Duodenal mucosa (tissue), 2 donors: ENCODE measurements around the gene SNX25.
"Not testable (repeated sequence)": the region's sequence is repeated elsewhere in the genome, so short reads cannot be mapped to it uniquely, and the experiment has no call there.

Experiments
- H3K27ac ChIP-seq: one replicate; pipeline ENCODE4 v1.7.0; 2013; ENCODE audit warnings: low read depth, low read length
- H3K27me3 ChIP-seq, 2 donors: one replicate each; pipeline ENCODE4 v1.7.0; 2013; ENCODE audit warnings: low read length in 2 of 2, control low read depth in 1 of 2; ENCODE audit not compliant: insufficient read depth in 2 of 2, control insufficient read depth in 1 of 2
- H3K36me3 ChIP-seq, 2 donors: one replicate each; pipeline ENCODE4 v1.7.0; 2013; ENCODE audit warnings: low read length in 2 of 2, control low read depth in 1 of 2; ENCODE audit not compliant: insufficient read depth in 2 of 2, control insufficient read depth in 1 of 2
- H3K4me1 ChIP-seq, 2 donors: one replicate each; pipeline ENCODE4 v1.7.0; 2013; ENCODE audit warnings: low read length in 2 of 2, control low read depth in 1 of 2; ENCODE audit not compliant: insufficient read depth in 2 of 2, control insufficient read depth in 1 of 2
- H3K4me3 ChIP-seq, 2 donors: one replicate each; pipeline ENCODE4 v1.7.0; 2013; ENCODE audit warnings: low read length in 2 of 2, low read depth in 1 of 2
- H3K9ac ChIP-seq, 2 donors: one replicate each; pipeline ENCODE4 v1.7.0; 2013; ENCODE audit warnings: low read length in 2 of 2, low read depth in 1 of 2
- H3K9me3 ChIP-seq, 2 donors: one replicate each; pipeline ENCODE4 v1.7.0; 2013; ENCODE audit warnings: low read length in 2 of 2, control low read depth in 1 of 2; ENCODE audit not compliant: control insufficient read depth in 1 of 2

SNX25 gene

GRCh38 chr4:185258741-185259140 is 49.3 kb downstream of the SNX25 start:
- H3K36me3 ChIP-seq, H3K27me3 ChIP-seq, H3K4me3 ChIP-seq, H3K27ac ChIP-seq, H3K4me1 ChIP-seq, H3K9me3 ChIP-seq, H3K9ac ChIP-seq: not testable (repeated sequence)

GRCh38 chr4:185259719-185260118 is 50.3 kb downstream of the SNX25 start:
- Histone ChIP-seq H3K27ac (no peak overlapping the region), H3K27me3 (no peaks in the 10 kb centered on the region), H3K36me3 (no peaks in the 10 kb centered on the region), H3K9me3 (no peaks in the 10 kb centered on the region), H3K4me1 (peaks cover 0 to 5% of the 10 kb centered on the region in 2 donors), H3K9ac (no peak overlapping the region), H3K4me3 (no peak overlapping the region)

GRCh38 chr4:185261946-185262345 is 52.5 kb downstream of the SNX25 start:
- no peaks in the 10 kb centered on the region for H3K9me3 ChIP-seq
- no peaks in the 10 kb centered on the region for H3K27me3 ChIP-seq
- peaks cover 0 to 5% of the 10 kb centered on the region in 2 donors for H3K4me1 ChIP-seq
- H3K4me3 ChIP-seq: no peak overlapping the region
- no peak overlapping the region for H3K27ac ChIP-seq
- peaks cover 0 to 2% of the 10 kb centered on the region in 2 donors for H3K36me3 ChIP-seq
- no peak overlapping the region for H3K9ac ChIP-seq

GRCh38 chr4:185263419-185263818 is 54.0 kb downstream of the SNX25 start:
- no peaks in the 10 kb centered on the region for H3K9me3 ChIP-seq
- H3K36me3 ChIP-seq: peaks cover 0 to 2% of the 10 kb centered on the region in 2 donors
- peaks cover 0 to 5% of the 10 kb centered on the region in 2 donors for H3K4me1 ChIP-seq
- no peak overlapping the region for H3K27ac ChIP-seq
- no peak overlapping the region for H3K4me3 ChIP-seq
- no peaks in the 10 kb centered on the region for H3K27me3 ChIP-seq
- H3K9ac ChIP-seq: no peak overlapping the region

GRCh38 chr4:185265942-185266341 is 56.5 kb downstream of the SNX25 start:
- Histone ChIP-seq H3K4me3 (no peak overlapping the region), H3K27ac (no peak overlapping the region), H3K27me3 (no peaks in the 10 kb centered on the region), H3K9ac (no peak overlapping the region), H3K36me3 (peaks cover 0 to 2% of the 10 kb centered on the region in 2 donors), H3K9me3 (no peaks in the 10 kb centered on the region), H3K4me1 (no peaks in the 10 kb centered on the region)

- Histone ChIP-seq H3K27ac (no peak overlapping the region), H3K4me1 (no peaks in the 10 kb centered on the region), H3K9ac (no peak overlapping the region), H3K9me3 (no peaks in the 10 kb centered on the region), H3K36me3 (peaks cover 0 to 2% of the 10 kb centered on the region in 2 donors), H3K27me3 (no peaks in the 10 kb centered on the region), H3K4me3 (no peak overlapping the region)
Observed at GRCh38 chr4:185269286-185269685, 59.9 kb downstream of the SNX25 start.

GRCh38 chr4:185270037-185270436 is 60.6 kb downstream of the SNX25 start:
- Histone ChIP-seq H3K4me3 (no peak overlapping the region), H3K9me3 (no peaks in the 10 kb centered on the region), H3K36me3 (peaks cover 0 to 2% of the 10 kb centered on the region in 2 donors), H3K4me1 (no peaks in the 10 kb centered on the region), H3K9ac (no peak overlapping the region), H3K27me3 (no peaks in the 10 kb centered on the region), H3K27ac (no peak overlapping the region)

GRCh38 chr4:185270885-185271284 is 61.5 kb downstream of the SNX25 start:
- Histone ChIP-seq H3K4me1 (no peaks in the 10 kb centered on the region), H3K9ac (no peak overlapping the region), H3K9me3 (no peaks in the 10 kb centered on the region), H3K27ac (no peak overlapping the region), H3K36me3 (no peaks in the 10 kb centered on the region), H3K4me3 (no peak overlapping the region), H3K27me3 (no peaks in the 10 kb centered on the region)

- no peak overlapping the region for H3K27ac ChIP-seq
- no peaks in the 10 kb centered on the region for H3K27me3 ChIP-seq
- H3K9ac ChIP-seq: no peak overlapping the region
Observed at GRCh38 chr4:185272245-185272644, 62.8 kb downstream of the SNX25 start.

GRCh38 chr4:185275501-185275900 is 66.1 kb downstream of the SNX25 start:
- no peaks in the 10 kb centered on the region for H3K27me3 ChIP-seq
- no peaks in the 10 kb centered on the region for H3K4me1 ChIP-seq
- no peaks in the 10 kb centered on the region for H3K9me3 ChIP-seq
- H3K27ac ChIP-seq: no peak overlapping the region
- no peak overlapping the region for H3K9ac ChIP-seq
- H3K4me3 ChIP-seq: no peak overlapping the region
- no peaks in the 10 kb centered on the region for H3K36me3 ChIP-seq

More at GRCh38 chr4:185272245-185272644, 62.8 kb downstream of the SNX25 start:
- Histone ChIP-seq H3K4me1 (no peaks in the 10 kb centered on the region), H3K4me3 (no peak overlapping the region), H3K9me3 (no peaks in the 10 kb centered on the region), H3K36me3 (no peaks in the 10 kb centered on the region)

GRCh38 chr4:185276036-185276435 is 66.6 kb downstream of the SNX25 start:
- no peak overlapping the region for H3K27ac ChIP-seq
- H3K9ac ChIP-seq: no peak overlapping the region
- no peak overlapping the region for H3K4me3 ChIP-seq
- no peaks in the 10 kb centered on the region for H3K9me3 ChIP-seq
- no peaks in the 10 kb centered on the region for H3K4me1 ChIP-seq
- no peaks in the 10 kb centered on the region for H3K27me3 ChIP-seq
- no peaks in the 10 kb centered on the region for H3K36me3 ChIP-seq
